ENCODE measurements around the gene PCDHGB1.
A peak's percentile ranks its signal among the peaks of the same experiment; 100 is the strongest.
"Not testable (repeated sequence)": the region's sequence is repeated elsewhere in the genome, so short reads cannot be mapped to it uniquely, and the experiment has no call there.

PCDHGB1 gene

GRCh38 chr5:141328231-141328630 is 21.7 kb upstream of the PCDHGB1 start:
- Histone ChIP-seq H3K9me3 (ENCODE audit: control insufficient read depth, insufficient read depth, low read depth, low read length) (peaks cover 30% of the 10 kb centered on the region), H3K9ac (ENCODE audit: low read length) (no peak overlapping the region), H3K36me3 (ENCODE audit: control insufficient read depth, insufficient read depth, low read length) (no peaks in the 10 kb centered on the region), H3K27me3 (ENCODE audit: control insufficient read depth, insufficient read depth, low read length) (no peaks in the 10 kb centered on the region), H3K27ac (ENCODE audit: low read depth, low read length) (no peak overlapping the region), H3K4me1 (ENCODE audit: control insufficient read depth, insufficient read depth, low read length) (no peaks in the 10 kb centered on the region), H3K4me3 (ENCODE audit: low read depth, low read length) (no peak overlapping the region)

DNA sequence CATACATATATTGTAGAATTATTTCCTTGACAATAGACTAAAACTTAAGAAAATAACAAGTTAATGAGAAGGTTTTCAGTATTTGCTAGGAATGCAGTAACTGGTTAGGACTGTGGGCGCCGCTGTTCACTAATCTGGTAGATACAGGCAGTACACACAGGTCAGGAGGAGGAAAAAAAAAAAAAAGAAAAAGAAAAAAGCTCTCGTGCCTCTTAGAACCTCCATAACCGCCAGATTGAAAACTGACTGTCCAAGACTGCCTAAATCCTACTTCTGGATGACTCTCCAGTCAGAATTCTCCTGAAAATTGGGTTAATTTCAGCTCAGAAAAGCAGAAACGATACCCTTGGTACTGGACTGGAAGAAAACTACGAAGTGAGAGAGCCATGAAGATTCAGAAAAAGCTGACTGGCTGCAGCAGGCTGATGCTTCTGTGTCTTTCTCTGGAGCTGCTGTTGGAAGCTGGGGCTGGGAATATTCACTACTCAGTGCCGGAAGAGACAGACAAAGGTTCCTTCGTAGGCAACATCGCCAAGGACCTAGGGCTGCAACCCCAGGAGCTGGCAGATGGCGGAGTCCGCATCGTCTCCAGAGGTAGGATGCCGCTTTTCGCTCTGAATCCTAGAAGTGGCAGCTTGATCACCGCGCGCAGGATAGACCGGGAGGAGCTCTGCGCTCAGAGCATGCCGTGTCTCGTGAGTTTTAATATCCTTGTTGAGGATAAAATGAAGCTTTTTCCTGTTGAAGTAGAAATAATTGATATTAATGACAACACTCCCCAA is 19.4 kb upstream of the PCDHGB1 start, which contains the start of gene PCDHGA1:
PCDHGA1 (plus strand) TSS at position 216 of the 782 bp plus-strand sequence.
- Histone ChIP-seq H3K4me3 (ENCODE audit: low read depth, low read length) (no peak within 1 kb of the TSS; the same call in 1 of the 2 replicates), H3K27ac (ENCODE audit: low read depth, low read length) (no peak within 1 kb of the TSS), H3K36me3 (ENCODE audit: control insufficient read depth, insufficient read depth, low read length) (no peaks in the 10 kb centered on the region), H3K4me1 (ENCODE audit: control insufficient read depth, insufficient read depth, low read length) (no peaks in the 10 kb centered on the region), H3K9ac (ENCODE audit: low read length) (no peak within 1 kb of the TSS), H3K9me3 (ENCODE audit: control insufficient read depth, insufficient read depth, low read depth, low read length) (peaks cover 33% of the 10 kb centered on the region), H3K27me3 (ENCODE audit: control insufficient read depth, insufficient read depth, low read length) (no peaks in the 10 kb centered on the region)

GRCh38 chr5:141332571-141332970 is 17.3 kb upstream of the PCDHGB1 start:
- H3K9me3 ChIP-seq (ENCODE audit: control insufficient read depth, insufficient read depth, low read depth, low read length) = peaks cover 33% of the 10 kb centered on the region

DNA sequence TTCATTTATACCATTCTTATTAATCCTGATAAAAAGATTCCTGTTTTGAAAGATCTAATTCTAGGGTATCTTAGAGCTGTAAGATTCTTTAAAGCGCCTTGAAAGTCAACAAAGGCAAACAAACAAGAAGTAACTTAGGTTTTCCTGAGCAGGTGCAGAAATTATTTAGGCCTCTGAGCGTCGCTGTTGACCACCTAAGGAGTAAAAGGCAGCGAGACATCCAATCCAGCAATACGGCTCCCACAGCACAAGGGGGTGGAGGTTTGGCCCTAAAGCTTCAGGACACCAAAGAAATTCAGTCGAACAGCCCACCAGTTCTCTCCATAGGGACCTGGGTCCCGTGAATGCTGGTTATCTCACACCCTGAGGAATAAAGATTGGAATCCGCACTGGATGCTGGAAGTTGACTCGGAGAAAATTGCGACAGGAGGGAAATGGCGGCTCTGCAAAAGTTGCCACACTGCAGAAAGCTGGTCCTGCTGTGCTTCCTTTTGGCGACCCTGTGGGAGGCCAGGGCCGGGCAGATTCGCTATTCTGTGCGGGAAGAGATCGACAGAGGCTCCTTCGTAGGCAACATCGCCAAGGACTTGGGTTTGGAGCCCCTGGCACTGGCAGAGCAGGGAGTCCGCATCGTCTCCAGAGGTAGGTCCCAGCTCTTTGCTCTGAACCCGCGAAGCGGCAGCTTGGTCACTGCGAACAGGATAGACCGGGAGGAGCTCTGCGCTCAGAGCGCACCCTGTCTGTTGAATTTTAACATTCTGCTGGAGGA is 11.2 kb upstream of the PCDHGB1 start, which contains the start of gene PCDHGA2:
PCDHGA2 (plus strand) TSS at position 223 of the 769 bp plus-strand sequence.
- Histone ChIP-seq H3K36me3 (ENCODE audit: control insufficient read depth, insufficient read depth, low read length) (no peaks in the 10 kb centered on the region), H3K9me3 (ENCODE audit: control insufficient read depth, insufficient read depth, low read depth, low read length) (peaks cover 34% of the 10 kb centered on the region), H3K9ac (ENCODE audit: low read length) (no peak within 1 kb of the TSS), H3K4me1 (ENCODE audit: control insufficient read depth, insufficient read depth, low read length) (no peaks in the 10 kb centered on the region), H3K4me3 (ENCODE audit: low read depth, low read length) (0 out of 2 replicates have a peak within 1 kb of the TSS, but pooled peaks have one; percentile 25), H3K27me3 (ENCODE audit: control insufficient read depth, insufficient read depth, low read length) (no peaks in the 10 kb centered on the region), H3K27ac (ENCODE audit: low read depth, low read length) (no peak within 1 kb of the TSS)

More at GRCh38 chr5:141332571-141332970, 17.3 kb upstream of the PCDHGB1 start:
- H3K36me3 ChIP-seq (ENCODE audit: control insufficient read depth, insufficient read depth, low read length); H3K27me3 ChIP-seq (ENCODE audit: control insufficient read depth, insufficient read depth, low read length); H3K27ac ChIP-seq (ENCODE audit: low read depth, low read length); H3K4me1 ChIP-seq (ENCODE audit: control insufficient read depth, insufficient read depth, low read length); H3K9ac ChIP-seq (ENCODE audit: low read length); H3K4me3 ChIP-seq (ENCODE audit: low read depth, low read length): not testable (repeated sequence)

GRCh38 chr5:141340781-141341354 is 9.0 kb upstream of the PCDHGB1 start:
- not testable (repeated sequence) for H3K27me3 ChIP-seq (ENCODE audit: control insufficient read depth, insufficient read depth, low read length); H3K9ac ChIP-seq (ENCODE audit: low read length); H3K4me1 ChIP-seq (ENCODE audit: control insufficient read depth, insufficient read depth, low read length); H3K4me3 ChIP-seq (ENCODE audit: low read depth, low read length); H3K36me3 ChIP-seq (ENCODE audit: control insufficient read depth, insufficient read depth, low read length); H3K27ac ChIP-seq (ENCODE audit: low read depth, low read length)
- H3K9me3 ChIP-seq (ENCODE audit: control insufficient read depth, insufficient read depth, low read depth, low read length) = peaks cover 49% of the 10 kb centered on the region

DNA sequence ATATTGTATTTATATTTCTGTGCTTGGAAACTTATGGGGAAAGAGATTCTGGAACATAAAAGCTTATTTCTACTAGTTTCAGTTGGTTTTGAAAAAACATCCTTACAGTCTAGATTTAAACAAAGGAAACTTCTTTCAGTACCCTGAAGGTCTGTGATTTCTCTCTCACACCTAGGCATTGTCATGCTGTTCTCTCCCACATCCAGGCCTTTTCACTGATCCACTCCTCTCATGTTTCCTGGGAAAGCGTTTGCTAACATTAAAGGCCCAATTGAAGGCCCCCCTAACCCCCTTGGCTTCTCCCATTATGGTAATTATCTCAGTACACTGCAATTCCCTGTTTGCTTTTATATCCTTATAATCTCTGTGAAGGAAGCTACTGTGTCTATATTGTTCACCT is 7.1 kb upstream of the PCDHGB1 start:
- no peaks in the 10 kb centered on the region for H3K36me3 ChIP-seq (ENCODE audit: control insufficient read depth, insufficient read depth, low read length)
- H3K27me3 ChIP-seq (ENCODE audit: control insufficient read depth, insufficient read depth, low read length) = no peaks in the 10 kb centered on the region
- peaks cover 49% of the 10 kb centered on the region for H3K9me3 ChIP-seq (ENCODE audit: control insufficient read depth, insufficient read depth, low read depth, low read length)
- H3K9ac ChIP-seq (ENCODE audit: low read length) = no peak overlapping the region
- H3K27ac ChIP-seq (ENCODE audit: low read depth, low read length) = no peak overlapping the region
- H3K4me3 ChIP-seq (ENCODE audit: low read depth, low read length) = no peak overlapping the region
- H3K4me1 ChIP-seq (ENCODE audit: control insufficient read depth, insufficient read depth, low read length) = no peaks in the 10 kb centered on the region

DNA sequence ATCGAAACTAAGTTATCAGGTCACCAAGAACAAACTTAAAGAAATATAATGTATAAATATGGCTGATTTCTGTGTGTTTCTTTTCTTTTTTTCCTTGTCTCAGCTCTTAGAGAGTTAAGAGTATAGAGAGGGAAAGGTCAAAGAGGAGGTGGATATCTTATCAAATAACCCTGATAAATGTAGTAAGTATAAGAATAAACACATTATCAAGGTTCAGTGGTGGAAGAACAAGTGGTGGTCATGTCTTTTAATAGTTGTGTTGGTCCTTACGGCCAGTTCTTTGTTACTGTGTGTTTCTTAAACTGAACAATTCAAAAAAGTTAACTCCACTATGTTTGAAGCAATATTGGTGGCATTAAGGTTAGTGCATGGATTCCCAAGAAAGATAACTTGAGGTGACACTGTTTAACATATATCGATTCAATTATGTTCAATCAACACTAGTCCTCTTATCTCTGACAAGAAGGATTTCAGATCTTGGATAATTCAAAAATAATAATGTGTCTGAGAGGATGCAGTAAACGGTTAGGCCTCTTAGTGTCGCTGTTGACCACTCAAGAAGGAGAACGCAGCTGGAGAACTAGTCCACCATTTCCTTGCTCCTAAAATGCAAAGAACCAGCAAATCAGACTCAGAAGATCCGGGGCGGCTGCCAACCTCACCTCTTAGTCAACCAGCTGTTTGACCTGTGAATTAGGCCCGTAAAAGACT is 6.5 kb upstream of the PCDHGB1 start, which contains the start of gene PCDHGA3:
PCDHGA3 (plus strand) TSS at position 588 of the 711 bp plus-strand sequence. CDS start 205 bp downstream, outside the sequence.
- Histone ChIP-seq H3K27me3 (ENCODE audit: control insufficient read depth, insufficient read depth, low read length) (no peaks in the 10 kb centered on the region), H3K9ac (ENCODE audit: low read length) (no peak within 1 kb of the TSS), H3K9me3 (ENCODE audit: control insufficient read depth, insufficient read depth, low read depth, low read length) (peaks cover 45% of the 10 kb centered on the region), H3K4me1 (ENCODE audit: control insufficient read depth, insufficient read depth, low read length) (no peaks in the 10 kb centered on the region), H3K36me3 (ENCODE audit: control insufficient read depth, insufficient read depth, low read length) (no peaks in the 10 kb centered on the region), H3K4me3 (ENCODE audit: low read depth, low read length) (peak within 1 kb of the TSS; percentile 46; the same call in 1 of the 2 replicates), H3K27ac (ENCODE audit: low read depth, low read length) (no peak within 1 kb of the TSS)

- Histone ChIP-seq H3K27ac (ENCODE audit: low read depth, low read length) (no peak overlapping the region), H3K9ac (ENCODE audit: low read length) (no peak overlapping the region), H3K27me3 (ENCODE audit: control insufficient read depth, insufficient read depth, low read length) (no peaks in the 10 kb centered on the region), H3K4me3 (ENCODE audit: low read depth, low read length) (peak overlapping the region; percentile 46; the same call in 1 of the 2 replicates), H3K36me3 (ENCODE audit: control insufficient read depth, insufficient read depth, low read length) (no peaks in the 10 kb centered on the region), H3K4me1 (ENCODE audit: control insufficient read depth, insufficient read depth, low read length) (no peaks in the 10 kb centered on the region), H3K9me3 (ENCODE audit: control insufficient read depth, insufficient read depth, low read depth, low read length) (peaks cover 41% of the 10 kb centered on the region)
Measured at GRCh38 chr5:141343953-141344463, 5.9 kb upstream of the PCDHGB1 start.

DNA sequence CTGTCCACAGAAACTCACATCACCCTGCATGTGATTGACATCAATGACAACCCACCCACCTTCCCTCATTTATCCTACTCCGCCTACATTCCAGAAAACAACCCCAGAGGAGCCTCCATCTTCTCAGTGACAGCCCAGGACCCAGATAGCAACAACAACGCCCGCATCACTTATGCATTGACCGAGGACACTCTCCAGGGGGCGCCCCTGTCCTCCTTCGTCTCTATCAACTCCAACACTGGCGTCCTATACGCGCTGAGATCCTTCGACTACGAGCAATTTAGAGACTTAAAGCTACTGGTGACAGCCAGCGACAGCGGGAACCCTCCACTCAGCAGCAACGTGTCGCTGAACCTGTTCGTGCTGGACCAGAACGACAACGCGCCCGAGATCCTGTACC is 4.6 kb upstream of the PCDHGB1 start:
- no peaks in the 10 kb centered on the region for H3K4me1 ChIP-seq (ENCODE audit: control insufficient read depth, insufficient read depth, low read length)
- H3K27me3 ChIP-seq (ENCODE audit: control insufficient read depth, insufficient read depth, low read length) = no peaks in the 10 kb centered on the region
- H3K9ac ChIP-seq (ENCODE audit: low read length) = no peak overlapping the region
- no peak overlapping the region for H3K27ac ChIP-seq (ENCODE audit: low read depth, low read length)
- H3K9me3 ChIP-seq (ENCODE audit: control insufficient read depth, insufficient read depth, low read depth, low read length) = peaks cover 31% of the 10 kb centered on the region
- no peak overlapping the region for H3K4me3 ChIP-seq (ENCODE audit: low read depth, low read length)
- no peaks in the 10 kb centered on the region for H3K36me3 ChIP-seq (ENCODE audit: control insufficient read depth, insufficient read depth, low read length)

GRCh38 chr5:141346017-141346416 is 3.9 kb upstream of the PCDHGB1 start:
- H3K4me1 ChIP-seq (ENCODE audit: control insufficient read depth, insufficient read depth, low read length); H3K27ac ChIP-seq (ENCODE audit: low read depth, low read length); H3K27me3 ChIP-seq (ENCODE audit: control insufficient read depth, insufficient read depth, low read length); H3K9ac ChIP-seq (ENCODE audit: low read length); H3K4me3 ChIP-seq (ENCODE audit: low read depth, low read length); H3K36me3 ChIP-seq (ENCODE audit: control insufficient read depth, insufficient read depth, low read length): not testable (repeated sequence)
- peaks cover 33% of the 10 kb centered on the region for H3K9me3 ChIP-seq (ENCODE audit: control insufficient read depth, insufficient read depth, low read depth, low read length)
